GM19025 (cell line): ENCODE data around the gene ULK4.
"Not testable (repeated sequence)": the region's sequence is repeated elsewhere in the genome, so short reads cannot be mapped to it uniquely, and the experiment has no call there.

Experiments
- ATAC-seq: cut with Tn5 transposase; IDR thresholded peaks from one replicate; pipeline ENCODE4 v1.9.1; 2021; ENCODE audit warnings: mild to moderate bottlenecking, low read depth, moderate library complexity; ENCODE audit not compliant: unreplicated experiment

The ULK4 gene

GRCh38 chr3:41457176-41457575 lies 504.7 kb downstream of the ULK4 start:
- ATAC-seq: no peak

GRCh38 chr3:41456162-41456561 lies 505.7 kb downstream of the ULK4 start:
- ATAC-seq: no peak

GRCh38 chr3:41453618-41454017 lies 508.3 kb downstream of the ULK4 start:
- not testable (repeated sequence) for ATAC-seq

GRCh38 chr3:41450416-41451231 lies 511.3 kb downstream of the ULK4 start:
- ATAC-seq: no peak

- no peak for ATAC-seq
These were observed 513.5 kb downstream of the ULK4 start for GRCh38 chr3:41448396-41448795.

- no peak for ATAC-seq
These were observed 514.2 kb downstream of the ULK4 start for GRCh38 chr3:41447701-41448100.

GRCh38 chr3:41446316-41446715 lies 515.6 kb downstream of the ULK4 start:
- not testable (repeated sequence) for ATAC-seq

- no peak for ATAC-seq
These were observed 520.3 kb downstream of the ULK4 start for GRCh38 chr3:41441568-41441967.

- no peak for ATAC-seq
These were observed 520.8 kb downstream of the ULK4 start for GRCh38 chr3:41441139-41441538.

GRCh38 chr3:41436983-41437382 lies 524.9 kb downstream of the ULK4 start:
- no peak for ATAC-seq

GRCh38 chr3:41434781-41435180 lies 527.1 kb downstream of the ULK4 start:
- ATAC-seq: no peak

- ATAC-seq: no peak
These were observed 530.5 kb downstream of the ULK4 start for GRCh38 chr3:41431386-41431785.

- ATAC-seq: no peak
These were observed 531.0 kb downstream of the ULK4 start for GRCh38 chr3:41430886-41431285.

- no peak for ATAC-seq
These were observed 531.5 kb downstream of the ULK4 start for GRCh38 chr3:41430391-41430790.

GRCh38 chr3:41426485-41426884 lies 535.4 kb downstream of the ULK4 start:
- no peak for ATAC-seq

- ATAC-seq: no peak
These were observed 537.2 kb downstream of the ULK4 start for GRCh38 chr3:41424543-41425300.

GRCh38 chr3:41419809-41420208 lies 542.1 kb downstream of the ULK4 start:
- ATAC-seq: no peak

GRCh38 chr3:41418961-41419691 lies 542.8 kb downstream of the ULK4 start:
- ATAC-seq: no peak

GRCh38 chr3:41417574-41417973 lies 544.3 kb downstream of the ULK4 start:
- no peak for ATAC-seq

GRCh38 chr3:41411065-41411464 lies 550.8 kb downstream of the ULK4 start:
- ATAC-seq: no peak

GRCh38 chr3:41405466-41405865 lies 556.4 kb downstream of the ULK4 start:
- ATAC-seq: no peak
